GM12878 (cell line): Measurements from ENCODE around the gene CACHD1. TPM values are rescaled to one million over a fixed set of nuclear protein-coding genes. Genes with fewer than 3 reads are reported as not detected.

Source experiments
- ATAC-seq: fragments of 200-7000 bp; cut with Tn5 transposase; 3 replicates; pipeline ENCODE4 v1.9.1; 2020; ENCODE audit warnings: mild to moderate bottlenecking, moderate library complexity
- BruUV-seq: library from RNA; stranded (reverse); fragments of 400-500 nt; replicated peaks from 2 replicates; lab custom pipeline; 2021; lab: Mats Ljungman, UMichigan
- CTCF ChIA-PET: fragments of 300-600 bp; sonication (Branson Sonifier 250); formaldehyde crosslinking; extraction: SDS; loops from one replicate; lab custom pipeline; 2021; ENCODE audit warnings: inconsistent platforms; lab: Yijun Ruan, JAX
- POLR2A ChIA-PET: fragments of 350-600 bp; formaldehyde crosslinking; extraction: SDS; loops from one replicate; lab custom pipeline; 2021; ENCODE audit warnings: inconsistent platforms; lab: Charles Lee
- RAD21 ChIA-PET: fragments of 300-600 bp; sonication (Branson Sonifier 250); formaldehyde crosslinking; loops from one replicate; lab custom pipeline; 2023; ENCODE audit warnings: antibody characterized with exemption; ENCODE audit not compliant: unreplicated experiment; lab: Charles Lee
- SMC1A ChIA-PET: fragments of 300-600 bp; sonication (Branson Sonifier 250); formaldehyde crosslinking; loops from one replicate; lab custom pipeline; 2023; ENCODE audit not compliant: unreplicated experiment, uncharacterized antibody; lab: Charles Lee
- DNase-seq: peaks from one replicate; pipeline ENCODE4 v3.0.0-alpha.2; 2011; ENCODE audit warnings: low read depth, low spot score
- FAIRE-seq: peaks from 3 replicates; lab custom pipeline; 2011; peaks lifted over from hg19 to GRCh38; lab: Jason Lieb, UNC
- H2AFZ ChIP-seq: 2 replicates; pipeline ENCODE4 v1.6.0; 2011; ENCODE audit warnings: low read depth, low read length, control low read depth; ENCODE audit not compliant: control insufficient read depth
- H3K27ac ChIP-seq: 2 replicates; pipeline ENCODE4 v1.5.1; 2011; ENCODE audit warnings: control low read depth; ENCODE audit not compliant: control insufficient read depth, insufficient read depth
- H3K27me3 ChIP-seq, 2 experiments: replicated peaks in 1 of 2; 2 replicates each; pipeline versions ENCODE4 v1.6.0 to v1.6.1; 2011; ENCODE audit warnings: low read length in 1 of 2; ENCODE audit not compliant: control insufficient read depth in 2 of 2, insufficient read depth in 2 of 2
- H3K36me3 ChIP-seq, 2 experiments: 2 replicates each; pipeline ENCODE4 v1.5.1; 2011; ENCODE audit warnings: low read length in 1 of 2; ENCODE audit not compliant: control insufficient read depth in 2 of 2, insufficient read depth in 2 of 2
- H3K4me1 ChIP-seq: 2 replicates; pipeline ENCODE4 v1.6.1; 2011; ENCODE audit warnings: mild to moderate bottlenecking, low read length, moderate library complexity, mixed read lengths; ENCODE audit not compliant: control insufficient read depth, insufficient read depth
- H3K4me2 ChIP-seq: 2 replicates; pipeline ENCODE4 v1.6.0; 2011; ENCODE audit warnings: control low read depth; ENCODE audit not compliant: control insufficient read depth, insufficient read depth
- H3K4me3 ChIP-seq: fragments of 200-600 bp; sonication (generic); 2 replicates; pipeline ENCODE4 v1.5.1; 2016
- H3K79me2 ChIP-seq: 2 replicates; pipeline ENCODE4 v1.6.0; 2011; ENCODE audit warnings: low read length; ENCODE audit not compliant: control insufficient read depth, insufficient read depth
- H3K9ac ChIP-seq: 2 replicates; pipeline ENCODE4 v1.8.0; 2011; ENCODE audit warnings: low read length, control low read depth, mixed read lengths; ENCODE audit not compliant: control insufficient read depth, insufficient read depth
- H3K9me3 ChIP-seq: replicated peaks from 3 replicates; pipeline ENCODE4 v1.5.1; 2011; ENCODE audit warnings: mild to moderate bottlenecking, low read length; ENCODE audit not compliant: control insufficient read depth, insufficient read depth
- H4K20me1 ChIP-seq: 2 replicates; pipeline ENCODE4 v1.6.0; 2011; ENCODE audit not compliant: control insufficient read depth, insufficient read depth
- ASH2L ChIP-seq: fragments of 300-600, 200-600 bp; sonication (generic); IDR thresholded peaks from 2 replicates; pipeline ENCODE4 v1.6.1; 2017; ENCODE audit warnings: low read depth, mild to moderate bottlenecking, borderline replicate concordance
- HCFC1 ChIP-seq: fragments of 150-350 bp; IDR thresholded peaks from 2 replicates; pipeline ENCODE4 v1.6.1; 2014; ENCODE audit warnings: low read length
- IRF4 ChIP-seq: IDR thresholded peaks from 2 replicates; pipeline ENCODE4 v1.6.1; 2011; ENCODE audit warnings: low read depth, low read length
- JUND ChIP-seq: IDR thresholded peaks from 2 replicates; pipeline ENCODE4 v1.6.1; 2012; ENCODE audit warnings: low read depth, mild to moderate bottlenecking, low read length, improper control_type of control experiment, moderate library complexity
- NFIC ChIP-seq: IDR thresholded peaks from 2 replicates; pipeline ENCODE4 v1.6.1; 2012; ENCODE audit warnings: low read depth, mild to moderate bottlenecking, inconsistent platforms, low read length, moderate library complexity
- PAX8 ChIP-seq: fragments of 450-650 bp; IDR thresholded peaks from 2 replicates; pipeline ENCODE4 v1.6.1; 2017; ENCODE audit warnings: mild to moderate bottlenecking, moderate library complexity
- PML ChIP-seq: IDR thresholded peaks from 2 replicates; pipeline ENCODE4 v1.6.1; 2012; ENCODE audit warnings: low read length, inconsistent platforms
- POLR2A ChIP-seq: IDR thresholded peaks from 2 replicates; pipeline ENCODE4 v1.6.1; 2011; ENCODE audit warnings: low read depth, mild to moderate bottlenecking, low read length
- RAD21 ChIP-seq: IDR thresholded peaks from 2 replicates; pipeline ENCODE4 v1.6.1; 2011; ENCODE audit warnings: mild to moderate bottlenecking, low read depth, low read length, moderate library complexity; ENCODE audit not compliant: insufficient read depth
- SP1 ChIP-seq: IDR thresholded peaks from one replicate; pipeline ENCODE4 v1.6.1; 2011; ENCODE audit warnings: low read depth, low read length
- SREBF1 ChIP-seq: IDR thresholded peaks from 2 replicates; pipeline ENCODE4 v1.6.1; 2012; ENCODE audit warnings: mild to moderate bottlenecking, low read length
- YY1 ChIP-seq: IDR thresholded peaks from 2 replicates; pipeline ENCODE4 v1.6.1; 2011; ENCODE audit warnings: low read depth, mild to moderate bottlenecking, low read length
- ZNF622 ChIP-seq: fragments of 450-650 bp; IDR thresholded peaks from 2 replicates; pipeline ENCODE4 v1.6.1; 2017; ENCODE audit warnings: mild to moderate bottlenecking, inconsistent platforms
- WGBS: methylation state at CpG from one replicate; pipeline ENCODE4 v1.1.6; 2016; ENCODE audit warnings: low lambda C conversion rate; ENCODE audit not compliant: insufficient replicate concordance, insufficient coverage; ENCODE audit errors: missing lambda C conversion rate; 5-methylcytosine and 5-hydroxymethylcytosine counted together
- in situ Hi-C: fragments of 300-500 bp; cut with MboI; formaldehyde crosslinking; loops from 9 replicates; pipeline ENCODE4 v1.14.3; 2018; ENCODE audit warnings: mixed read lengths
- intact Hi-C: fragments of 100-400 bp; cut with micrococcal nuclease; formaldehyde crosslinking; loops from one replicate; pipeline ENCODE4 v1.14.2; 2022; ENCODE audit not compliant: unreplicated experiment
- polyA plus RNA-seq, 11 experiments: library from polyadenylated mRNA; depleted of rRNA in 4 of 11; unstranded in 6 of 11; stranded (reverse) in 5 of 11; fragments of >200 nt; fragmentation: Nextera tagmentation in 4 of 11; fragmentation: Illumina TruSeq in 1 of 11; extraction: Ambion mirVana in 4 of 11; extraction: Trizol in 1 of 11; gene quantifications; 1 replicate in 1 of 11; 2 replicates in 10 of 11; pipeline versions ENCODE4 v1.2.1 to v1.2.3, GENCODE V29; 2011 to 2016; ENCODE audit warnings: inconsistent platforms in 2 of 11, missing spikeins in 2 of 11, low read depth in 1 of 11
- total RNA-seq, 4 experiments: library from RNA; depleted of rRNA in 3 of 4; stranded (reverse); fragments of >200 nt in 3 of 4; fragmentation: Illumina TruSeq in 1 of 4; extraction: Trizol in 1 of 4; gene quantifications; 2 replicates each; pipeline versions ENCODE4 v1.2.1 to v1.2.3, GENCODE V29; 2013 to 2021
- TF ChIP-seq, protein P1 (sequence below): IDR thresholded peaks from 2 replicates; pipeline ENCODE4 v1.6.1; 2012; ENCODE audit warnings: low read depth, low read length, improper control_type of control experiment
- TF ChIP-seq, protein P2 (sequence below): fragments of 450-650 bp; IDR thresholded peaks from 2 replicates; pipeline ENCODE4 v1.6.1; 2016; ENCODE audit warnings: mild to moderate bottlenecking
- TF ChIP-seq, protein P3 (sequence below): fragments of 450-650 bp; IDR thresholded peaks from 2 replicates; pipeline ENCODE4 v1.6.1; 2017; ENCODE audit warnings: mild to moderate bottlenecking

Gene CACHD1
- total and polyA plus RNA-seq, 10 of the 15 experiments (the other 5 are each of a cell fraction or from before 2014, with no cell fraction given) = 0.03 TPM; not detected in 9

DNA sequence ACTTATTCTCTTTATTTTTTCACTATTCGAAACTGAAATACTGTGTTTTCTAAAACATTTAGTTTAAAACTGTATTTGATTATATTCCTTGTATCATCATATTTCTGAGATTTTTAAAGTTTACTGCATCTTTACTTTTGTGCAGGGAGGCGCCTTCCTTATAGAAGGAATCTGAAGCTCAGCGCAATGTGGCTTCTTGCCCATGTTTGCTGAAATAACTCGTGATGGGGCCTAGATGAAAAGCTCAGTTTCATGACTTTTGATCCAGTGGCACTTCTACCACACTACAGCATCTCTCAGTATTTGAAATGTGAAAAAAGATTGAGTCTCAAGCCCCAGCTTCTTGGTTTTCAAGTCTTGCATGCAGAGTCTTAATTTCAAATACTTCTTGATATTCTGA, 28.4 kb downstream of the CACHD1 start (continued):
- TF ChIP-seq NFIC (no peak), HCFC1 (no peak), POLR2A (no peak), ZNF622 (no peak)
- TF ChIP-seq, protein P1, sequence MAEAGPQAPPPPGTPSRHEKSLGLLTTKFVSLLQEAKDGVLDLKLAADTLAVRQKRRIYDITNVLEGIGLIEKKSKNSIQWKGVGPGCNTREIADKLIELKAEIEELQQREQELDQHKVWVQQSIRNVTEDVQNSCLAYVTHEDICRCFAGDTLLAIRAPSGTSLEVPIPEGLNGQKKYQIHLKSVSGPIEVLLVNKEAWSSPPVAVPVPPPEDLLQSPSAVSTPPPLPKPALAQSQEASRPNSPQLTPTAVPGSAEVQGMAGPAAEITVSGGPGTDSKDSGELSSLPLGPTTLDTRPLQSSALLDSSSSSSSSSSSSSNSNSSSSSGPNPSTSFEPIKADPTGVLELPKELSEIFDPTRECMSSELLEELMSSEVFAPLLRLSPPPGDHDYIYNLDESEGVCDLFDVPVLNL = no peak
- TF ChIP-seq, all 136 proteins: peak for 0

DNA sequence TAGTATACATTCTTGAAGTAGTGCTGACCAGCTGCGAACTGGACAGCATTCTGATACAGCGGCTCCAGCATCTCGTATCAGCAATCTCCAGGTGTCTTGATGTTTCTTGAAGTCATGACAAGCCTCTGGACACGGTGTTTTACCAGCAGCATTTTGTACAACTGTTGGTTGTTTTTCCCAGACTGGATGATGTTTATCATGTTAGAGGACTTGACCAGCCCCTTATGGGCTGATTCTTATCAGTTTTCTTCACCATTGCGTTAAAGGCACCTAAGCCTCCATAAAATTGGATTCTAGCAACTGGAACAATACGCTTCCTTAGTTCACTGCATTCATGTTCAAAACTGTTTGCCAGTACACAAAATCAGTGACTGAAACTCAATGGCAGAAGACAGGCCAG, 29.1 kb downstream of the CACHD1 start:
- CTCF ChIA-PET = no interaction called here
- no peak for FAIRE-seq
- Histone ChIP-seq H3K4me1 (no peaks in the 10 kb centered on the region), H3K4me3 (no peak overlapping the region)
- TF ChIP-seq SP1 (no peak), IRF4 (no peak), POLR2A (no peak), ASH2L (no peak), PAX8 (no peak), PML (no peak), RAD21 (no peak), JUND (no peak), SREBF1 (no peak), YY1 (no peak)
- TF ChIP-seq, protein P2, sequence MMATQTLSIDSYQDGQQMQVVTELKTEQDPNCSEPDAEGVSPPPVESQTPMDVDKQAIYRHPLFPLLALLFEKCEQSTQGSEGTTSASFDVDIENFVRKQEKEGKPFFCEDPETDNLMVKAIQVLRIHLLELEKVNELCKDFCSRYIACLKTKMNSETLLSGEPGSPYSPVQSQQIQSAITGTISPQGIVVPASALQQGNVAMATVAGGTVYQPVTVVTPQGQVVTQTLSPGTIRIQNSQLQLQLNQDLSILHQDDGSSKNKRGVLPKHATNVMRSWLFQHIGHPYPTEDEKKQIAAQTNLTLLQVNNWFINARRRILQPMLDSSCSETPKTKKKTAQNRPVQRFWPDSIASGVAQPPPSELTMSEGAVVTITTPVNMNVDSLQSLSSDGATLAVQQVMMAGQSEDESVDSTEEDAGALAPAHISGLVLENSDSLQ = no peak
- TF ChIP-seq, protein P3, sequence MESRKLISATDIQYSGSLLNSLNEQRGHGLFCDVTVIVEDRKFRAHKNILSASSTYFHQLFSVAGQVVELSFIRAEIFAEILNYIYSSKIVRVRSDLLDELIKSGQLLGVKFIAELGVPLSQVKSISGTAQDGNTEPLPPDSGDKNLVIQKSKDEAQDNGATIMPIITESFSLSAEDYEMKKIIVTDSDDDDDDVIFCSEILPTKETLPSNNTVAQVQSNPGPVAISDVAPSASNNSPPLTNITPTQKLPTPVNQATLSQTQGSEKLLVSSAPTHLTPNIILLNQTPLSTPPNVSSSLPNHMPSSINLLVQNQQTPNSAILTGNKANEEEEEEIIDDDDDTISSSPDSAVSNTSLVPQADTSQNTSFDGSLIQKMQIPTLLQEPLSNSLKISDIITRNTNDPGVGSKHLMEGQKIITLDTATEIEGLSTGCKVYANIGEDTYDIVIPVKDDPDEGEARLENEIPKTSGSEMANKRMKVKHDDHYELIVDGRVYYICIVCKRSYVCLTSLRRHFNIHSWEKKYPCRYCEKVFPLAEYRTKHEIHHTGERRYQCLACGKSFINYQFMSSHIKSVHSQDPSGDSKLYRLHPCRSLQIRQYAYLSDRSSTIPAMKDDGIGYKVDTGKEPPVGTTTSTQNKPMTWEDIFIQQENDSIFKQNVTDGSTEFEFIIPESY = no peak
- TF ChIP-seq, all 136 proteins: peak for 0
- Histone ChIP-seq H3K36me3 (no peaks in the 10 kb centered on the region), H3K27ac (no peak overlapping the region), H4K20me1 (no peaks in the 10 kb centered on the region), H3K79me2 (no peaks in the 10 kb centered on the region), H3K9ac (no peak overlapping the region), H3K9me3 (no peaks in the 10 kb centered on the region), H2AFZ (no peak overlapping the region), H3K4me2 (no peak overlapping the region), H3K27me3 (no peaks in the 10 kb centered on the region)
- ChIA-PET SMC1A (no interaction called here), RAD21 (no interaction called here), POLR2A (no interaction called here)
- no peak for DNase-seq
- intact Hi-C loops (no loop called here), in situ Hi-C loops (no loop called here)
- 4% methylated on average over 6 of the region's 6 CpGs for WGBS
- ATAC-seq = no peak
- no TSS peak for BruUV-seq
